ENCODE measurements around the gene ACOXL. TPM values are rescaled to one million over a fixed set of nuclear protein-coding genes. Genes with fewer than 3 reads are reported as not detected.

Gene ACOXL
- total RNA-seq: not detected in 2 replicates

GRCh38 chr2:110732422-110733413 is at the start of gene ACOXL:
Gene ACOXL (plus strand): TSS chr2:110732573. CDS start chr2:110768390, 35,817 bp downstream.

GRCh38 chr2:111120253-111121027 is 388.1 kb downstream of the ACOXL start, which contains the start of gene BCL2L11:
Gene BCL2L11 (plus strand): TSS chr2:111120914. CDS start chr2:111123746, 2,832 bp downstream.

Other genes starting within 250 kb of the ACOXL start
- 35.4 and 44.7 TPM in 2 replicates for gene RGPD6, start 155.4 kb upstream of the ACOXL start, total RNA-seq
- 12.2 and 30.2 TPM in 2 replicates for gene BUB1, start 54.5 kb upstream of the ACOXL start, total RNA-seq

All from endothelial cell of coronary artery (primary cell).